ENCODE data around the gene CLK2.
"Not testable (repeated sequence)": the region's sequence is repeated elsewhere in the genome, so short reads cannot be mapped to it uniquely, and the experiment has no call there.

CLK2 gene

GRCh38 chr1:155295942-155296267, 22.6 kb upstream of the CLK2 start:
- no peak for DNase-seq

GRCh38 chr1:155295183-155295941, 22.1 kb upstream of the CLK2 start:
- DNase-seq, result no peak

DNA sequence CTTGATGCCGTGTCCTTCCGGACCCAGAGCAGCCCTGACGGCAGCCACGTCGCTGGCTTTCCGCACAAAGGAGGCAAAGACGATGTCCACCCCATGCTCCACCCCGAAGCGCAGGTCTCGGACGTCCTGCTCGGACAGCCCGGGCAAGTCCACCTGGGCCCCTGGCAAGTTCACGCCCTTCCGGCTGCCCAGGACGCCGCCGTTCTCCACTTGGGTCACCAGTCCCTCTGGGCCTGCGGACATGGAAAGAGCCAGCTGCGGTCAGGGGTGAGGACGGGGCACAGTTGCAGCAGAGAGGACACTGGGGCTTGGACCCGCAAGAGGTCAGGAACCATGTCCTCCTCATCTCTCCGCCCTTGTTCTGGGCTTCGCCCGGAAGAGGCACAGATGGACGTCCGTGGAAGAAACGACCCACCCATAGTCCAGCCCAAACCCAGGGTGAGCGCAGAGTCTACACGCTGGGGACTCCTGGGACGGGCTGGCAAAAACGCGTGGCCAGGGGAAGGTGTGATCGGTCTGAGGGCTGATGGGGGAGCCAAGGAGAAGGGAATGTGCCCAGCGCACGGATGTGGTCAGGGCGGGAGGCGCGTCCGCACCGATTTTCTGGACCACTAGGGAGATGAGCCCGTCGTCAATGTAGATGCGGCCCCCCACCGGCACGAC, 21.3 kb upstream of the CLK2 start:
- no peak for DNase-seq

DNA sequence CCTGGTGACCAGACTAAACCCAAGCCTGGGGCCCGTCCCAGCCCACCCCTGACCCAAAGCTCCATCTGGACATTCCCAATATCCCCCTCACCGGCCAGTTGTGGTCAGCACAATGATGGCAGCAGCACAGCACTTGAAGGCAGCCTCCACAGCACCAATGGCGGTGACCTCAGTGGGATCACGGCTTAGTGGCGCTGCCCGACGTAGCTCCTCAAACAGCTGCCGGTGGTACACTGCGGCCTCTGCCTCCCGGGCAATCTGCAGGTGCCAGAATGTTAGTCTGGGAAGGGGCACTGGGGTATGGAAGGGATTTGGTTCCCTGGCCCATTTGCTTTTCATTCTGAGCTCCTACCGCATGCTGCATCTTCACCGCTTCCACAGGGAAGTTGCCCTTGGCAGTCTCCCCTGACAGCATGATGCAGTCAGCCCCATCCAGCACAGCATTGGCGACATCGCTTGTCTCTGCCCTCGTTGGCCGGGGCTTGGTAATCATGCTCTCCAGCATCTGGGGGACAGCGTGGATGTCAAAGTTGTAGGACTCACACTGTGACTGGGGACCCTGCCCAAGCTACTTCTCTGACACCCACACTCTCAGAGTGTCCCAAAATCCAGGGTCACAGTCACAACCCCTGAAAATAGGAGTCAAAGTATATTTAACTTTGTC, 19.9 kb upstream of the CLK2 start:
- DNase-seq, result no peak

GRCh38 chr1:155291006-155291405, 17.7 kb upstream of the CLK2 start:
- not testable (repeated sequence) for DNase-seq

DNA sequence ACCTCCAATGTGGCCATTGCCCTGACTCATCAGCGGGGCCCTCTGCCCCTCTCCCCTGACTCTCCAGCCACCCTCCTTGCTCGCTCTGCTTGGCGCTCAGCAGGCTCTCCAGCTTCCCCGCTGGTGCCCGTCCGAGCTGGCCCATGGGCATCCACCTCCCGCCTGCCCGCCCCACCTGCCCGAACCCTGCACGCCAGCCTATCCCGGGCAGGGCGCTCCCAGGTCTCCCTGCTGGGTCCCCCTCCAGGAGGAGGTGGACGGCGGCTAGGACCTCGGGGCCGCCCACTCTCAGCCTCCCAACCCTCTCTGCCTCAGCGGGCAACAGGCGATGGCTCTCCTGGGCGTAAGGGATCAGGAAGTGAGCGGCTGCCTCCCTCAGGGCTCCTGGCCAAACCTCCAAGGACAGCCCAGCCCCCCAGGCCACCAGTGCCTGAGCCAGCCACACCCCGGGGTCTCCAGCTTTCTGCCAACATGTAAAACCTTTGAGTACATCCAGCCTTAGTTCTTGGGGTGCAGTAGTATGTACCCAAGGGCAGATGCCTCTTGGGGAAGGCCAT, 14.8 kb upstream of the CLK2 start:
- DNase-seq, result no peak

DNA sequence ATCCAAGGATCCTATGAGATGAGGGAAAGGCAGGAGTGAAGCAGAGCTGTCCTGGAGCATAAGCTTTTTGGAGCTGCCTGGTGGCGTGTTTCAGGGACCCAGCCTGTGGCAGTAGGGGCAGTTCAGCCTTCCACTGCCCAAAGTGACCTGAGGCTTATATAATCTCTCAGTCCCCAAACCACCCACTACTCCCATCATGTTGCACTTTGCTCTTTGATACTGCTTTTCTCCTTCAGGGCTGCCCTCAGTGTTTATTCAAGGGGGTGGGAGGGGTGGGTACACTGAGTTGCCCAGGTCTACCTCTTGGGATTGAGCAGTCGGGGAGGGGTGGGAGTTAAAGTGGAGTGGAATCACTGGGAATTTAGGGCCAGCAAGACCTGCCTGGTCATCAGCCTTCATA, 13.2 kb upstream of the CLK2 start:
- no peak for DNase-seq

DNA sequence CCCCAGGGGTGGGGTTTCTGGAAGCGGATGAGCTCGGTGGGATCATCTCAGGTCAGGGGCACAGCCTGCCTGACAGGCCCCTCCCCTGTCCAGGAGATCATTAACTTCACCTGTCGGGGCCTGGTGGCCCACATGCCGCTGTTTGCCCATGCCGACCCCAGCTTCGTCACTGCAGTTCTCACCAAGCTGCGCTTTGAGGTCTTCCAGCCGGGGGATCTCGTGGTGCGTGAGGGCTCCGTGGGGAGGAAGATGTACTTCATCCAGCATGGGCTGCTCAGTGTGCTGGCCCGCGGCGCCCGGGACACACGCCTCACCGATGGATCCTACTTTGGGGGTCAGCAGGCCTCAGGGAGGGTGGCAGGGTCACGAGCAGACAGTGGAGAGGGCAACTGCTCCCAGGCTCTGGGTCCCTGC, 12.3 kb upstream of the CLK2 start:
- DNase-seq, result no peak

DNA sequence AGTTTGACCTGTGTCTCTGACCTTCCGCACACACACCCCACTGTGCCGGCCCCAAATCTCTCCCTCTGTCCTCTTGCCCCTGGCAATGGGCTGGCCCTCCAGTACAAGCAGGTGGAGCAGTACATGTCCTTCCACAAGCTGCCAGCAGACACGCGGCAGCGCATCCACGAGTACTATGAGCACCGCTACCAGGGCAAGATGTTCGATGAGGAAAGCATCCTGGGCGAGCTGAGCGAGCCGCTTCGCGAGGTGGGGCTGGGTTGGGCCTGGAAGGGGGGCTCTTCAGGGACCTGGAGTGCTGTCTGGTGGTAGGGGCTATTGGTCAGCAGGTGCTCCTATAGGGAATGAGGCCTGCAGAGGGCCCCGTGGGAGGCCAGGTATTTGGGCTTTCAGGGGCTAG, 11.8 kb upstream of the CLK2 start:
- no peak for DNase-seq

DNA sequence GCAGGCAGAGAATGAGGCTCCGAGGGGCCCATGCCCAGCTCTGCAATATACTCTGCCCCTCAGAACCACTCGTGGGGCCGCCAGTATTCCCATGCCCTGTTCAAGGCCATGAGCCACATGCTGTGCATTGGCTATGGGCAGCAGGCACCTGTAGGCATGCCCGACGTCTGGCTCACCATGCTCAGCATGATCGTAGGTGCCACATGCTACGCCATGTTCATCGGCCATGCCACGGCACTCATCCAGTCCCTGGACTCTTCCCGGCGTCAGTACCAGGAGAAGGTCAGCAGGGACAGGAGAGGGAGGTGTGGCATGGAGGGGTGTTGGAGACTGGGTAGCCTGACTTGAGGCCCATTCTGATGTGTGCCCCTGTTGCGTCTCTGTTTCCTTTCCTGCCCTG, 11.2 kb upstream of the CLK2 start:
- DNase-seq, result no peak

DNA sequence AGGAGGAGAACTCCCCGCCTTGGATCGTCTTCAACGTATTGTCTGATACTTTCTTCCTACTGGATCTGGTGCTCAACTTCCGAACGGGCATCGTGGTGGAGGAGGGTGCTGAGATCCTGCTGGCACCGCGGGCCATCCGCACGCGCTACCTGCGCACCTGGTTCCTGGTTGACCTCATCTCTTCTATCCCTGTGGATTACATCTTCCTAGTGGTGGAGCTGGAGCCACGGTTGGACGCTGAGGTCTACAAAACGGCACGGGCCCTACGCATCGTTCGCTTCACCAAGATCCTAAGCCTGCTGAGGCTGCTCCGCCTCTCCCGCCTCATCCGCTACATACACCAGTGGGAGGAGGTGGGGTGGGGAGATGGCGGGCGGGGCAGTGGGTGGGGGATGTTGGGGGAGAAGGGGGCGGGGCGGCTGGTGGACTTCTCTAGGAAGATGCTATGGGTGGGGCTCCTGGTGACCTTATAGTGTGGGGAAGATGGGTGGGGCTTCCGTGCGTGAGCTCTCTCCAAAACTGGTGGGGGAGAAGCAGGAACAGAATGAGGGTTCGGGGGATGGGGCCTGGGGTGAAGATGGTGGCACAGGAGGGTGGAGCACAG, 9.3 kb upstream of the CLK2 start:
- no peak for DNase-seq

GRCh38 chr1:155279268-155279667, 6.0 kb upstream of the CLK2 start:
- DNase-seq, result no peak

- no peak for DNase-seq
Measured at GRCh38 chr1:155278689-155279160, 5.4 kb upstream of the CLK2 start.

- peak in 1 of 2 experiments; percentile 8 for DNase-seq
Measured at GRCh38 chr1:155277902-155278688, 4.8 kb upstream of the CLK2 start.

- peak; percentile 80 to 95 for DNase-seq
Measured at GRCh38 chr1:155277070-155277901, 4.0 kb upstream of the CLK2 start, which contains the start of gene HCN3. TSS of gene HCN3 (plus strand) at chr1:155277463. CDS start at chr1:155277591, 128 bp downstream.

DNA sequence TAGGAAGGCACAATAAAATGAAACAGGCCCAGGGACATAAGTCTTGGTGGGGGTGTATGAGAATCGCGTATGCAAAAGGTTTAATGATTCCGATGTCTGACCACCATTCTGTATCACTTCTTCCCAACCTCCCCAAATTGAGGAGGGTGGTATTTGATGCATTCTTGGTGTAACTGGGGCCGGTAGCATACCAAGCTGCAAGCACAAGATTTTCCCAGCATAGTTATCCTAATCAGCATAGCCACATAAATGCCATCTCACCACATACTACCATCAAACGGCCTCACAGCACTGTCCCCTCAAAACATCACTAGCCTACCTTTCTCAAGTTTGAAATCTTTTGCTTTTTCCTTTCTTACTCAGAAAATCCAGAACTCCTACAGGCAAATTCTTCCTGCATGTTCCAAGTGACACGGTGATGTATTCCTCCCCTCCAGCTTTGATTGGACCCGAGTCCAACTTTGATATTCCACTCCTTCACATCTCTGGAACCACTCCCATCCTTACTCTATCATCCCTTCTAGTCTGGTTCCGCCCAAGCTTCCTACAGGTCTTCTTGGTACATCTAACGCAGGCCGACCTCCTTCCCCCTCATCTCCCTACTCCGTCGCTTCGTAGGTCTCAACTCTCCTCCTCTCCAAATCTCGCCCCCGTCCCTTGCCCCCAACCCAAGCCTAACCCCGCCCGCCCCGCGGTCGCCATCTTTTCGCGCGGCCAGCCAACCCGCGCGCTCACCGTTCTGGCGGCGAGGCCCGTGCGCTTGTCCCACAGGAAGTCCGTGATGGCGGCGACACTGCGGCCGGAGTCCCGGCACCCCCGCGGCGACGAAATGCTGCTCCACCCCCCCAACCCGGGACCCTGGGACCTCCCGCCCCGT, 600 bp downstream of the CLK2 start:
- DNase-seq, result no peak

GRCh38 chr1:155269381-155269780, 3.9 kb downstream of the CLK2 start:
- no peak for DNase-seq

DNA sequence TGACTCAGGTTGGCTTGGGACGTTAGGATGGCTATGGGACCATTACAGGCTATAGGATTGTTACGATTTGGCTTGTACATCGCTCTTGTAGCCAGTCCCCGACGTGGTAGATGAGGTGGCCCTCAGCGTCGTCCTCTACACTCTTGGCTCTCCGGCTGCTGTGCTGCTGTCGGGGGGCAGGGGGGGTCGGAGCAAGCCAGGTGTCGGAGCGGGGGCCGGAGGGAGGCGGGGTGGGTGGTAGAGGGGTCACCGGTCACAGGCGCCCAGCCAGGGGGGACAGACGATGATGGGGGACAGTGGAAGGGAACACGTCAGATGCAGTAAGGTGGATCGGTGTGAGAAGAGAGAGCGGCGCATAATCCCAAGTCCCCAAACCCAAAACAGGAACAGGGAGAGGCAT, 4.7 kb downstream of the CLK2 start:
- DNase-seq, result no peak

DNA sequence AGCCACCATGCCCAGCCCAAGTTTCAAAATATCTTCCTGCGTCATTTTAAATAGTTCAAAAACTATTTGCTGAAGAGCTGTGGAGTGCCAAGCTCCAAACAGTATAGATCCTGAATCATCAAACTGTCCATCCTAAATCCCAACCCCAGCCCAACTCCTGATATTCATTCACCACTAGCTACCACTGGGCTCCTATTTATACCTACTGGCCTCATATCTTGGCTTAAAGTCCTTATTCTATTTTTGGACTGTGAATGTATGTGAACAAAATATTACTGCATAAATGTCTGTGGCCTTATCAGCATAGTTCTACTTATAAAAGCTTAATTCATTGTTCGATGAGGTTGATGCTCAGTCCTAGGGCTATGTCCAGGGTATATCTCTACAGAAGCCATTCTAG, 5.9 kb downstream of the CLK2 start:
- DNase-seq, result no peak

DNA sequence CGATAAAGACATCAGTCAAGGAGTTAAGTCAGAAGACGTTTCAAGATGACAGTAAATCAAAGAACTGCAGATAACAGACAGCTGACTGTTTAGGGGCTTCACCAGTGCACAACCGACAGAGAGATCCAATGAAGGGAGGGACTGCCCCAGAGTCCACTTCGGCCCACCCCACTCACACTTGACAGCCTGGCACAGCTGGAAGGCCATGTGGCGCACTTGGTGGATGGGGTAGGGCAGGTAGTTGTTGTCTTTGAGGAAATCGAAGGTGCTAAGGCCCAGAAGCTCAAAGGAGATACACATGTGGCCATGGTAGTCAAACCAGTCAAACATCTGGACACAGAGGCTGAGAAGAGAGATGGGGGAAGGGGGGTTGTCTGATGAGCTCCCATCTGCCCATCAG, 6.8 kb downstream of the CLK2 start:
- DNase-seq, result no peak
